OCI-LY1 (cell line): Measurements from ENCODE around the gene ANAPC13.
A peak's percentile ranks its signal among the peaks of the same experiment; 100 is the strongest.

Source experiments
- EZH2 ChIP-seq: fragments of 200-600 bp; sonication (generic), shearing (Covaris generic); IDR thresholded peaks from 2 replicates; pipeline ENCODE4 v1.8.0; 2017; ENCODE audit warnings: borderline replicate concordance, mixed run types, mild to moderate bottlenecking, antibody characterized with exemption, low read length, moderate library complexity, mixed read lengths
- TF ChIP-seq, protein P1 (sequence below): fragments of 200-600 bp; sonication (generic), shearing (Covaris generic); IDR thresholded peaks from 2 replicates; pipeline ENCODE4 v1.5.1; 2017; ENCODE audit warnings: mild to moderate bottlenecking, antibody characterized with exemption, low read length, moderate library complexity, mixed read lengths

- TF ChIP-seq, protein P1, sequence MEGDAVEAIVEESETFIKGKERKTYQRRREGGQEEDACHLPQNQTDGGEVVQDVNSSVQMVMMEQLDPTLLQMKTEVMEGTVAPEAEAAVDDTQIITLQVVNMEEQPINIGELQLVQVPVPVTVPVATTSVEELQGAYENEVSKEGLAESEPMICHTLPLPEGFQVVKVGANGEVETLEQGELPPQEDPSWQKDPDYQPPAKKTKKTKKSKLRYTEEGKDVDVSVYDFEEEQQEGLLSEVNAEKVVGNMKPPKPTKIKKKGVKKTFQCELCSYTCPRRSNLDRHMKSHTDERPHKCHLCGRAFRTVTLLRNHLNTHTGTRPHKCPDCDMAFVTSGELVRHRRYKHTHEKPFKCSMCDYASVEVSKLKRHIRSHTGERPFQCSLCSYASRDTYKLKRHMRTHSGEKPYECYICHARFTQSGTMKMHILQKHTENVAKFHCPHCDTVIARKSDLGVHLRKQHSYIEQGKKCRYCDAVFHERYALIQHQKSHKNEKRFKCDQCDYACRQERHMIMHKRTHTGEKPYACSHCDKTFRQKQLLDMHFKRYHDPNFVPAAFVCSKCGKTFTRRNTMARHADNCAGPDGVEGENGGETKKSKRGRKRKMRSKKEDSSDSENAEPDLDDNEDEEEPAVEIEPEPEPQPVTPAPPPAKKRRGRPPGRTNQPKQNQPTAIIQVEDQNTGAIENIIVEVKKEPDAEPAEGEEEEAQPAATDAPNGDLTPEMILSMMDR: peak; percentile 70
- TF ChIP-seq EZH2: no peak
Measured at GRCh38 chr3:134527037-134527436, 41.3 kb upstream of the ANAPC13 start.
